ENCODE results near the gene PRKAR1B. TPM values are rescaled to one million over a fixed set of nuclear protein-coding genes. Genes with fewer than 3 reads are reported as not detected.

Gene PRKAR1B
- total RNA-seq, 4 donors from 2014 or later, result 3.8 to 11.6 (median 6.3) TPM

DNA sequence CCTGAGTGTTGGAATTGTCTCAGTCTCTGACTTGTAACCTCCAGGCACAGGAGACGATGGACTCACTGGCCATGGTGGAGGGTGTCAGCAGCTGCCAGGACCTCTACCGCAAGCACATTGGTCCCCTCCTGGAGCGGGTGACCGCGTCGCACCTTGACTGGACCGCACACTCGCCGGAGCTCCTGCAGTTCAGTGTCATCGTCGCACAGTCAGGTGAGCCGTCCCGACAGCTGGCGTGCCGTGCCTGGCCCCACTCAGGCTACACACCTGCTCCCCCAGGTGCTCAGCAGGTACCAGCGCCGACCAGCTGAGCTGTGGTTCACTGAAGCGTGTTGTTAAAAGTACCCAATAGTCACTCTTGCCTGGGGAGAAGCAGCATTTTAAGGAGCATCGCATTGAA, 36.7 kb upstream of the PRKAR1B start:
- TF ChIP-seq CTCF (IDR thresholded peaks at IDR 0.05; ENCODE audit: low read depth), result no peak

GRCh38 chr7:762885-763284, 35.8 kb upstream of the PRKAR1B start:
- TF ChIP-seq CTCF (IDR thresholded peaks at IDR 0.05; ENCODE audit: low read depth), result no peak

- no peak for TF ChIP-seq CTCF (IDR thresholded peaks at IDR 0.05; ENCODE audit: low read depth)
Observed at GRCh38 chr7:761631-762030, 34.5 kb upstream of the PRKAR1B start.

GRCh38 chr7:761101-761500, 34.0 kb upstream of the PRKAR1B start:
- TF ChIP-seq CTCF (IDR thresholded peaks at IDR 0.05; ENCODE audit: low read depth), result no peak

GRCh38 chr7:760006-760405, 32.9 kb upstream of the PRKAR1B start:
- no peak for TF ChIP-seq CTCF (IDR thresholded peaks at IDR 0.05; ENCODE audit: low read depth)

DNA sequence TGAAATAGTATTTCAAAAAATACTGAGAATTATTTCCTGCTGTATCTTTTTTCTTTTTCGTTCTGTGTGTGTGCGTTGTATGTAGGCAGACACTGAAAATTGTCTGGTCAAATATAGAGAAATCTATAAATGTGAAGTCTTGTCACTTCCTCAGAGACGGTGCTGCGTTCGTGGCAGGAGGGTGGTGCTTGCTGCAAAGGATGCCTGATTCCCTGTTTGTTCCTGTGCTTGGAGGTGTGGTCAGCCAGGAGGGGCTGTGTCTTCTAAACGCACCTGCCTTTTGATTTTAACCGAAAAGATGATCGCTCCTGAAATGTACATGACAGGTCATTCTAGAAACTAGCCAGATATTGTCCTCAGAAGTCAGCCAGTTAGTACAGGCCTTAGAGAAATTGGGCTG, 32.5 kb upstream of the PRKAR1B start:
- no peak for TF ChIP-seq CTCF (IDR thresholded peaks at IDR 0.05; ENCODE audit: low read depth)

DNA sequence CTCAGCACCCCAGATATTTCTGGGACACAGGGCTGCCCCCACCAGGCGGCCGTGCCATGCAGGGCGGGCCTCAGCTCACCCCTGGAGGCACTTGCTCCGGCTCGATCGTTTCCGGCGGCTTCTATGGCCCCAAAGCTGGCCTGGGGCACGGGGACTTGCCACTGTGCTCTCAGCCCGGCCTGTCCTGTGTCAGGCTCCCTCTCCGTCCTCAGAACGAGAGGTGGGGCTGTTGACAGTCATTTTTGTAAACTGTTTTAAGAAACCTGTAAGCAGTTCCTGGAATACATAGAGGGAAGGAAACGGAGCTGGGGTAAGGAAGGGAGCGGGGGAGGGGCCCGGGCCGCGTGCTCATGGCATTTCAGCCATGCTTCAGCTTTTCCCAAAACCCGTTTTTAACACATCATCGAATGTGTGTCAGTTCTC, 30.7 kb upstream of the PRKAR1B start:
- no peak for TF ChIP-seq CTCF (IDR thresholded peaks at IDR 0.05; ENCODE audit: low read depth)

Data from subcutaneous adipose tissue (tissue), 4 donors.